ENCODE data around the gene ARHGAP32.

GRCh38 chr11:129061492-129062230 is 130.5 kb downstream of the ARHGAP32 start:
- no peak for TF ChIP-seq CTCF (IDR thresholded peaks at IDR 0.05)
- no peak for TF ChIP-seq EZH2phosphoT487 (IDR thresholded peaks at IDR 0.05)
- TF ChIP-seq EZH2 (IDR thresholded peaks at IDR 0.05) = no peak
